Amniotic stem cell (primary cell): ENCODE measurements around the gene LMAN2.

Experiments used
- DNase-seq: peaks from one replicate; lab custom pipeline; 2025; lab: John Stamatoyannopoulos, UW

Gene LMAN2

GRCh38 chr5:177327539-177328522, 23.6 kb downstream of the LMAN2 start:
- DNase-seq = no peak

GRCh38 chr5:177325868-177326381, 25.5 kb downstream of the LMAN2 start:
- DNase-seq = no peak

- no peak for DNase-seq
Observed at GRCh38 chr5:177320879-177321278, 30.6 kb downstream of the LMAN2 start.

GRCh38 chr5:177319913-177320588, 31.4 kb downstream of the LMAN2 start:
- no peak for DNase-seq

GRCh38 chr5:177317959-177318377, 33.5 kb downstream of the LMAN2 start:
- DNase-seq = peak; percentile 37

- no peak for DNase-seq
Observed at GRCh38 chr5:177316005-177316404, 35.5 kb downstream of the LMAN2 start.

- no peak for DNase-seq
Observed at GRCh38 chr5:177315411-177315810, 36.1 kb downstream of the LMAN2 start.

GRCh38 chr5:177314376-177315342, 36.8 kb downstream of the LMAN2 start:
- DNase-seq = no peak

- no peak for DNase-seq
Observed at GRCh38 chr5:177313561-177314259, 37.8 kb downstream of the LMAN2 start.

- no peak for DNase-seq
Observed at GRCh38 chr5:177312649-177313181, 38.8 kb downstream of the LMAN2 start.

- DNase-seq = peak; percentile 90
Observed at GRCh38 chr5:177311723-177312648, 39.5 kb downstream of the LMAN2 start, which contains the start of gene MXD3. MXD3 (minus strand) TSS chr5:177311898; CDS start chr5:177311830, 68 bp downstream.

GRCh38 chr5:177311392-177311722, 40.1 kb downstream of the LMAN2 start:
- no peak for DNase-seq

GRCh38 chr5:177310757-177311391, 40.6 kb downstream of the LMAN2 start:
- DNase-seq = no peak

GRCh38 chr5:177310332-177310731, 41.1 kb downstream of the LMAN2 start:
- DNase-seq = no peak

GRCh38 chr5:177309351-177310191, 41.9 kb downstream of the LMAN2 start:
- no peak for DNase-seq

- no peak for DNase-seq
Observed at GRCh38 chr5:177308740-177309139, 42.7 kb downstream of the LMAN2 start.

GRCh38 chr5:177307544-177308363, 43.7 kb downstream of the LMAN2 start:
- no peak for DNase-seq
